ENCODE measurements around the gene AIPL1.

The AIPL1 gene

DNA sequence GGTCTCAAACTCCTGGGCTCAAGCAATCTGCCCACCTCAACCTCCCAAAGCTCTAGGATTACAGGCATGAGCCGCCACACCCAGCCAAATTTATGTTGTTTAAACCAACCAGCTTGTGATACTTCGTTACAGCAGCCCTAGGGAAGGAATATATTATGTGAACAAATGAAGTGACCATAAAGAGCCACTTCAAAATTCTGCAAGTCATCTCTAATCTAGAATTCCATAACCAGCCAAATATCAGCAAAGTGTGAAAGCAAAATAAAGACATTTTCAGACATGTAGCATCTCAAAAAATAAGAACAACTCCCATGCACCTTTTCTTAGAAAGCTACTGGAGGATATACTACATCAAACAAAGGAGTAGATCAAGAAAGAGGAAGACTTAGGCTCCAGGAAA lies 36.0 kb downstream of the AIPL1 start:
- Histone ChIP-seq H3K9me2 (replicated peaks; ENCODE audit: insufficient read depth, low read length) (no peaks in the 10 kb centered on the region), H3K9me3 (replicated peaks; ENCODE audit: insufficient read depth, low read length) (no peaks in the 10 kb centered on the region), H3K4me3 (ENCODE audit: low read length) (no peak overlapping the region), H3K27me3 (replicated peaks; ENCODE audit: insufficient read depth, low read length) (peaks cover 27% of the 10 kb centered on the region; the same call in 1 of the 2 replicates), H3K4me1 (ENCODE audit: low read length) (no peaks in the 10 kb centered on the region), H2AFZ (ENCODE audit: low read length) (no peak overlapping the region), H3K27ac (ENCODE audit: low read length) (no peak overlapping the region), H3K4me2 (ENCODE audit: low read depth, low read length) (no peak overlapping the region), H3F3A (ENCODE audit: insufficient read depth, low read length) (no peaks in the 10 kb centered on the region), H4K20me1 (ENCODE audit: insufficient read depth, low read length) (no peaks in the 10 kb centered on the region), H3K9ac (ENCODE audit: low read length) (no peak overlapping the region), H3K36me3 (replicated peaks; ENCODE audit: insufficient read depth, low read length) (no peaks in the 10 kb centered on the region), H3K79me2 (ENCODE audit: low read length) (no peaks in the 10 kb centered on the region)
- TF ChIP-seq EZH2 (optimal IDR thresholded peaks at IDR 0.05; ENCODE audit: low read depth, low read length) (no peak), EZH2phosphoT487 (IDR thresholded peaks at IDR 0.05; ENCODE audit: low read length) (no peak), CTCF (IDR thresholded peaks at IDR 0.05; ENCODE audit: low read length) (no peak)
- no peak for DNase-seq

GRCh38 chr17:6394055-6394606 lies 40.8 kb downstream of the AIPL1 start:
- no peaks in the 10 kb centered on the region for H3K9me2 ChIP-seq (replicated peaks; ENCODE audit: insufficient read depth, low read length)
- no peak for DNase-seq
- H3K9ac ChIP-seq (ENCODE audit: low read length), result no peak overlapping the region
- H3K4me1 ChIP-seq (ENCODE audit: low read length), result no peaks in the 10 kb centered on the region
- H3K36me3 ChIP-seq (replicated peaks; ENCODE audit: insufficient read depth, low read length), result no peaks in the 10 kb centered on the region
- no peak overlapping the region for H3K4me3 ChIP-seq (ENCODE audit: low read length)
- no peaks in the 10 kb centered on the region for H3F3A ChIP-seq (ENCODE audit: insufficient read depth, low read length)
- H3K27me3 ChIP-seq (replicated peaks; ENCODE audit: insufficient read depth, low read length), result peaks cover 60% of the 10 kb centered on the region
- no peaks in the 10 kb centered on the region for H3K79me2 ChIP-seq (ENCODE audit: low read length)
- H3K9me3 ChIP-seq (replicated peaks; ENCODE audit: insufficient read depth, low read length), result no peaks in the 10 kb centered on the region
- no peak overlapping the region for H3K4me2 ChIP-seq (ENCODE audit: low read depth, low read length)
- no peak overlapping the region for H3K27ac ChIP-seq (ENCODE audit: low read length)
- no peaks in the 10 kb centered on the region for H4K20me1 ChIP-seq (ENCODE audit: insufficient read depth, low read length)
- no peak overlapping the region for H2AFZ ChIP-seq (ENCODE audit: low read length)
- TF ChIP-seq EZH2phosphoT487 (IDR thresholded peaks at IDR 0.05; ENCODE audit: low read length), result no peak
- TF ChIP-seq EZH2 (optimal IDR thresholded peaks at IDR 0.05; ENCODE audit: low read depth, low read length), result no peak
- TF ChIP-seq CTCF (IDR thresholded peaks at IDR 0.05; ENCODE audit: low read length), result no peak

DNA sequence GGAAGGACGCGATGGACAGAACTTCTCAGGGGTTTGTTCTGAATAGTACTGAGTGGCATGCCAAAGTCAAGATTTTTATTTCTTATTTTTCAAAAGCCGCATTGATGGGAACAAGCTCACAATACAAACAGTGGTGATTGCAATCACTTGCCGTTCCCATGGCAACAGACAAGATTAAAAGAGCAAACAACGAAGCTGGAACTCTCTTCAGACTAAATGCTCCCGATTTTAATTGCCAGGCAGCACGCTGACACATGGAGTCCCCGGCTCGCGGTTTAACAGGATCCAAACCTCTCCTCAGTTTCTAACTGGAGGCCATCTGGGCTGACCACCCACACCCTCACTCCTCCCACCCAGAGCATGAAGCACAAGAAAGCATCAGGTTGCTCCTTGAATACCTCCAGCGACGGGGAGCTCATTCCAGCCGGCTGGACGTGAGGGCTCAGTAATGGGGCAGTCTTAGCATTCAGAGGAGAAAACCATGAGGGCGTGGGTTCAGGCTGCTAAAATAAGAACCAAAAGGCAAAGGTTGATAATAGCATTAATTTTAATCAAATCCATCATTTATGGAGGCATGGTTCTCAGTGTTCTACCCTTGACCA lies 41.5 kb downstream of the AIPL1 start:
- Histone ChIP-seq H3K9me3 (replicated peaks; ENCODE audit: insufficient read depth, low read length) (no peaks in the 10 kb centered on the region), H3K27me3 (replicated peaks; ENCODE audit: insufficient read depth, low read length) (peaks cover 67% of the 10 kb centered on the region), H2AFZ (ENCODE audit: low read length) (no peak overlapping the region), H3K4me2 (ENCODE audit: low read depth, low read length) (no peak overlapping the region), H3K27ac (ENCODE audit: low read length) (no peak overlapping the region), H4K20me1 (ENCODE audit: insufficient read depth, low read length) (no peaks in the 10 kb centered on the region), H3K79me2 (ENCODE audit: low read length) (no peaks in the 10 kb centered on the region), H3K36me3 (replicated peaks; ENCODE audit: insufficient read depth, low read length) (no peaks in the 10 kb centered on the region), H3F3A (ENCODE audit: insufficient read depth, low read length) (no peaks in the 10 kb centered on the region), H3K4me1 (ENCODE audit: low read length) (no peaks in the 10 kb centered on the region), H3K4me3 (ENCODE audit: low read length) (no peak overlapping the region), H3K9me2 (replicated peaks; ENCODE audit: insufficient read depth, low read length) (no peaks in the 10 kb centered on the region), H3K9ac (ENCODE audit: low read length) (no peak overlapping the region)
- no peak for DNase-seq
- no peak for TF ChIP-seq CTCF (IDR thresholded peaks at IDR 0.05; ENCODE audit: low read length)
- TF ChIP-seq EZH2 (optimal IDR thresholded peaks at IDR 0.05; ENCODE audit: low read depth, low read length), result no peak
- TF ChIP-seq EZH2phosphoT487 (IDR thresholded peaks at IDR 0.05; ENCODE audit: low read length), result no peak
